ES-I3 (cell line): ENCODE data around the gene CTNNA2.

ENCODE experiments used
- H3K36me3 ChIP-seq: 2 replicates; pipeline ENCODE4 v1.6.1; 2013; ENCODE audit warnings: mild to moderate bottlenecking, low read length, control low read depth, moderate library complexity; ENCODE audit not compliant: insufficient read depth
- H3K4me1 ChIP-seq: 2 replicates; pipeline ENCODE4 v1.6.1; 2013; ENCODE audit warnings: mild to moderate bottlenecking, control low read depth, low read length; ENCODE audit not compliant: insufficient read depth
- H3K9ac ChIP-seq: 2 replicates; pipeline ENCODE4 v1.6.1; 2013; ENCODE audit warnings: low read depth, mild to moderate bottlenecking, low read length, moderate library complexity
- H3K9me3 ChIP-seq: 2 replicates; pipeline ENCODE4 v1.6.1; 2013; ENCODE audit warnings: mild to moderate bottlenecking, low read length, moderate library complexity; ENCODE audit not compliant: control insufficient read depth, insufficient read depth

Gene CTNNA2

DNA sequence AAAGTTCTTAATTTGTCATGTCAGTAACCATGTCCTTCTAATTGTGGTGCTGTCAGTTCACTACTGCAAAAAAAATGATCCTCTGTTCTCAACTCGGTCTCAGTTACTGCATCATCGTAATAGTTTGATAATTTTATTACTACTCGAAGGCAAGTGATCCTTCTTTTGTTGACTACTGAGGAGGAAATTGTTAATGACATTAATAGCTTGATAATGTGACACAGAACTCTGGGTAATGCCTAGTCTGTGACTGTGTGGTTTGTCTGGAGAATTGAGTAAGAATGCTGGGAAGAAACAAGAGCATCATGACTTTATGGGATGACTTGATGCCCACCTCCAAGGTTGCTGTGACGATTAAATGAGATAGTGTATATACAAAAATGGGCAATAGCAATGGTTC, 524.5 kb downstream of the CTNNA2 start:
- no peaks in the 10 kb centered on the region for H3K9me3 ChIP-seq
- H3K36me3 ChIP-seq: no peaks in the 10 kb centered on the region
- H3K4me1 ChIP-seq: no peaks in the 10 kb centered on the region
- no peak overlapping the region for H3K9ac ChIP-seq

DNA sequence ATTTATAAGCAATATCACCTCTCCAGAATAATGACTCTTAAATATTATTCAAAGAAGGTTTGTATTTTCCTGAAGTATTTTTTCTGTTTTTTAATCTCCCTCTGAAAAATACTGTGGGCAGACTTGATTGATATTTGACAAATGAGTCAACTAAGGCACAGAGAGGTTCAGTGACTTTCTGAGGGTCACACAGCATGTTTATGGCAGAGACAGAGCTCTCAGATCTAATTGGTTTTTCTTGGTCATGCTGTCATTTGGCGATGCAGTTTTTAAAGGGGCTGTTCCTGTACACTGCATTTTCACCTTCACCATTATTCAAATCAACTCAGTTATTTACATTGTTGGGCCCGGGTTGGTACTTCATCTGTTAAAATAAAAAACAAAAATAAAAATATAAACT, 527.4 kb downstream of the CTNNA2 start:
- no peaks in the 10 kb centered on the region for H3K9me3 ChIP-seq
- H3K9ac ChIP-seq: no peak overlapping the region
- no peaks in the 10 kb centered on the region for H3K36me3 ChIP-seq
- no peaks in the 10 kb centered on the region for H3K4me1 ChIP-seq

- Histone ChIP-seq H3K36me3 (no peaks in the 10 kb centered on the region), H3K9ac (no peak overlapping the region), H3K4me1 (no peaks in the 10 kb centered on the region), H3K9me3 (no peaks in the 10 kb centered on the region)
These were observed 529.8 kb downstream of the CTNNA2 start for GRCh38 chr2:80042635-80043034.

- Histone ChIP-seq H3K36me3 (no peaks in the 10 kb centered on the region), H3K9me3 (no peaks in the 10 kb centered on the region), H3K9ac (no peak overlapping the region), H3K4me1 (no peaks in the 10 kb centered on the region)
These were observed 535.4 kb downstream of the CTNNA2 start for GRCh38 chr2:80048296-80048695.

GRCh38 chr2:80050246-80050645, 537.4 kb downstream of the CTNNA2 start:
- H3K4me1 ChIP-seq: no peaks in the 10 kb centered on the region
- no peaks in the 10 kb centered on the region for H3K36me3 ChIP-seq
- H3K9ac ChIP-seq: no peak overlapping the region
- H3K9me3 ChIP-seq: no peaks in the 10 kb centered on the region

DNA sequence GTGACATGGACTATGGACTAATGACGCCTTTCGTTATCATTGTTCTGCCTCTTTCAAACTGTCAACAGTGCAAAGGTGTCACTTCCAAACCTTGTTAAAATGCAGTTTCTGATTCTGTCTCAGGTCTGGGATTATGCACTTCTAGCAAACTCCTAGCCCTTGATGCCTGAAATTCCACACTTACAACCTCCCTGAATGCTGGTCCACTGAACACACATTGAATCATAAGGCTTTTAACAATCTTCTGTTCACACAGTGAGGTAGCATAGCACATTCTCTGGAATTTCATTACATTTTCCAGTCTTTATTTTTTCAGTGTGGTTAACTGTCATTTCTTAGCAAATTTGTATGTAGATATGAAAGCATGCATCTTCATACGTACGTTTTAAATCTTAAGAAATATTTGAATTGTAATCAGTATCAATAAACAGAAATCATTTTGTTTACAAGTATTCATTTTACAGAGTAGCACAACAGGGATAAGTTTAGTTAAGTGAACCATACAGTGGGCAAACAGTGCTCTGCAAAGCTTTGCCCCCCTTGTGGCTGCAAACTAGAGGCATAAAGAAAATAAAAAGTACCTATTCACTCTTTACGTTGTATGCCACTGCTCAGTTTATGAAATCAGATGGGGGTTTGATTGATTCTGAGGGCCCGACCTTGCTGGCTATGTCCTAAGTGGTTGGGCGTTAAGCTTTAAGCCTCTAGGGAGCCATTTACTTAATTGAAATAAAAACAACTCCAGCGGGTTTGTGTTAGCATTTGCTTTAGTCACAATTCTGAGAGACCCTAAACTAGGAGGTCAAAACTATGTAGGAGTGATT, 540.9 kb downstream of the CTNNA2 start:
- Histone ChIP-seq H3K9me3 (no peaks in the 10 kb centered on the region), H3K4me1 (peaks cover 8% of the 10 kb centered on the region; the same call in 1 of the 2 replicates), H3K9ac (no peak overlapping the region), H3K36me3 (no peaks in the 10 kb centered on the region)

DNA sequence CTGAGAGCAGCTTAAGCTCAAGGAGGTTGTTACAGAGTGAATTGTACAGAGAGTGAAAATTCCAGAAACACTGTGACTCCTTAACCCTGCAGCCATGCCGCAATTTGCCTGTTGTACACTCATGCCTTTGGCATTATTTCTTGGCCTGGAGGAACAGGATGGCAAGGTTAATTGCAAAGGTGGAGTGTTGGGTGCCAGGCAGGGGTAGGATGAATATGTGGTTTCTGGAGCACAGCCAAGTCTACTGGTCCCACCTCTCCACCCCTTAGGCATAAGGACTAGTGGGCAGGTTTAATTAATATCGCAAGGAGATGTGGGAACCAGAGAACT, 541.5 kb downstream of the CTNNA2 start:
- H3K9ac ChIP-seq: no peak overlapping the region
- H3K4me1 ChIP-seq: peaks cover 11% of the 10 kb centered on the region; the same call in 1 of the 2 replicates
- H3K9me3 ChIP-seq: no peaks in the 10 kb centered on the region
- H3K36me3 ChIP-seq: no peaks in the 10 kb centered on the region

- Histone ChIP-seq H3K4me1 (peaks cover 12% of the 10 kb centered on the region; the same call in 1 of the 2 replicates), H3K9ac (no peak overlapping the region), H3K9me3 (no peaks in the 10 kb centered on the region), H3K36me3 (no peaks in the 10 kb centered on the region)
These were observed 545.1 kb downstream of the CTNNA2 start for GRCh38 chr2:80057956-80058355.

- H3K9ac ChIP-seq: no peak overlapping the region
- H3K9me3 ChIP-seq: no peaks in the 10 kb centered on the region
- no peaks in the 10 kb centered on the region for H3K36me3 ChIP-seq
- peaks cover 12% of the 10 kb centered on the region; the same call in 1 of the 2 replicates for H3K4me1 ChIP-seq
These were observed 545.7 kb downstream of the CTNNA2 start for GRCh38 chr2:80058562-80058961.

GRCh38 chr2:80059447-80059846, 546.6 kb downstream of the CTNNA2 start:
- H3K4me1 ChIP-seq: peaks cover 12% of the 10 kb centered on the region; the same call in 1 of the 2 replicates
- no peaks in the 10 kb centered on the region for H3K36me3 ChIP-seq
- H3K9me3 ChIP-seq: no peaks in the 10 kb centered on the region
- H3K9ac ChIP-seq: no peak overlapping the region

DNA sequence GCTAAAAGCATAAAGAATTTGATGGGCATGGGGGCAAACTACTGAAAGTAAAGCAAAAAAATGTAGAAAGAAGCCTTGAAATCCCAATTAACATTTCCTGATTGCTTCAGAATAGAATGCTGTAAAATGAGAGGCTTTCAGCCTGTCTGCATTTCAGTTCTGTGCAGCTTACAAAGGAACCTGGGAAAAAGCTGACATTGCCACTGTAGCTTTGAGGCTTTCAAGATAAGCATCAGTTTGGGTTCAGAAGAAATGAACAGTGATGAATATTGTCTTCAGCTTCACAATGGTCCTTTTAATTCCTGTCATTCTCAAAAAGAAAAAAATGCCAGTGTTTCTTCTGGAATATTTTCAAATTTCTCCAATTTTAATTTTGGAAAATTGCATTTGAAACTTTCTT, 549.0 kb downstream of the CTNNA2 start:
- no peak overlapping the region for H3K9ac ChIP-seq
- no peaks in the 10 kb centered on the region for H3K9me3 ChIP-seq
- peaks cover 12% of the 10 kb centered on the region; the same call in 1 of the 2 replicates for H3K4me1 ChIP-seq
- no peaks in the 10 kb centered on the region for H3K36me3 ChIP-seq

GRCh38 chr2:80062298-80062697, 549.4 kb downstream of the CTNNA2 start:
- H3K9ac ChIP-seq: no peak overlapping the region
- no peaks in the 10 kb centered on the region for H3K9me3 ChIP-seq
- H3K4me1 ChIP-seq: peaks cover 12% of the 10 kb centered on the region; the same call in 1 of the 2 replicates
- H3K36me3 ChIP-seq: no peaks in the 10 kb centered on the region

- no peaks in the 10 kb centered on the region for H3K36me3 ChIP-seq
- H3K4me1 ChIP-seq: no peaks in the 10 kb centered on the region
These were observed 555.3 kb downstream of the CTNNA2 start for GRCh38 chr2:80068038-80068731.

GRCh38 chr2:80070587-80070986, 557.7 kb downstream of the CTNNA2 start:
- H3K9ac ChIP-seq: no peak overlapping the region
- no peaks in the 10 kb centered on the region for H3K36me3 ChIP-seq
- H3K9me3 ChIP-seq: no peaks in the 10 kb centered on the region
- H3K4me1 ChIP-seq: no peaks in the 10 kb centered on the region

More at GRCh38 chr2:80068038-80068731, 555.3 kb downstream of the CTNNA2 start:
- no peak overlapping the region for H3K9ac ChIP-seq
- H3K9me3 ChIP-seq: no peaks in the 10 kb centered on the region

- Histone ChIP-seq H3K36me3 (no peaks in the 10 kb centered on the region), H3K9ac (no peak overlapping the region), H3K9me3 (no peaks in the 10 kb centered on the region), H3K4me1 (no peaks in the 10 kb centered on the region)
These were observed 559.1 kb downstream of the CTNNA2 start for GRCh38 chr2:80071941-80072340.
